H1 (cell line): ENCODE data around the gene SFN. TPM values are rescaled to one million over a fixed set of nuclear protein-coding genes. Genes with fewer than 3 reads are reported as not detected.

ENCODE experiments used
- CTCF ChIA-PET: fragments of 300-600 bp; sonication (Branson Sonifier 250); formaldehyde crosslinking; loops from one replicate; lab custom pipeline; 2021; ENCODE audit not compliant: partially characterized antibody; lab: Charles Lee
- POLR2A ChIA-PET: fragments of 300-600 bp; sonication (Branson Sonifier 250); formaldehyde crosslinking; loops from one replicate; lab custom pipeline; 2021; ENCODE audit warnings: inconsistent platforms; ENCODE audit not compliant: partially characterized antibody; lab: Charles Lee
- DNase-seq, 2 experiments: peaks; one replicate each; pipeline versions ENCODE4 v3.0.0 to v3.0.0-alpha.2; 2010 to 2022; ENCODE audit warnings: low spot score in 2 of 2, low read depth in 1 of 2, mixed read lengths in 1 of 2
- FAIRE-seq: peaks from 2 replicates; lab custom pipeline; 2011; peaks lifted over from hg19 to GRCh38; lab: Jason Lieb, UNC
- H2AFZ ChIP-seq: 2 replicates; pipeline ENCODE4 v1.8.1; 2012; ENCODE audit warnings: low read length, inconsistent platforms
- H2AK5ac ChIP-seq: 2 replicates; pipeline ENCODE4 v1.6.1; 2013; ENCODE audit warnings: low read depth, low read length
- H2BK120ac ChIP-seq: replicated peaks from 2 replicates; pipeline ENCODE3; 2013; ENCODE audit warnings: low read depth, low read length, inconsistent platforms
- H2BK12ac ChIP-seq: 2 replicates; pipeline ENCODE4 v1.6.1; 2013; ENCODE audit warnings: low read depth, low read length
- H2BK15ac ChIP-seq: 2 replicates; pipeline ENCODE4 v1.6.1; 2013; ENCODE audit warnings: low read length
- H2BK20ac ChIP-seq: 2 replicates; pipeline ENCODE4 v1.6.1; 2013; ENCODE audit warnings: low read length
- H2BK5ac ChIP-seq: 2 replicates; pipeline ENCODE4 v1.6.1; 2013; ENCODE audit warnings: low read depth, low read length
- H3K14ac ChIP-seq: 2 replicates; pipeline ENCODE4 v1.6.1; 2013; ENCODE audit warnings: inconsistent platforms; ENCODE audit not compliant: insufficient read length
- H3K18ac ChIP-seq: 2 replicates; pipeline ENCODE4 v1.6.1; 2013; ENCODE audit warnings: low read length; ENCODE audit errors: extremely low read depth
- H3K23ac ChIP-seq: 2 replicates; pipeline ENCODE4 v1.6.1; 2013; ENCODE audit warnings: inconsistent platforms; ENCODE audit not compliant: insufficient read length
- H3K23me2 ChIP-seq: 2 replicates; pipeline ENCODE4 v1.6.1; 2013; ENCODE audit warnings: low read depth, low read length
- H3K27ac ChIP-seq: 2 replicates; pipeline ENCODE4 v1.6.1; 2011; ENCODE audit warnings: low read depth, low read length, inconsistent platforms
- H3K27me3 ChIP-seq, 4 experiments: replicated peaks in 1 of 4; 1 replicate in 1 of 4; 2 replicates in 3 of 4; pipeline versions ENCODE4 v1.6.1 to v1.8.1; 2011 to 2013; ENCODE audit warnings: low read length in 3 of 4, mild to moderate bottlenecking in 3 of 4, inconsistent platforms in 2 of 4, mixed read lengths in 2 of 4, moderate library complexity in 1 of 4; ENCODE audit not compliant: control insufficient read depth in 3 of 4, insufficient read depth in 3 of 4; ENCODE audit errors: extremely low read depth in 1 of 4
- H3K36me3 ChIP-seq, 4 experiments: 2 replicates each; pipeline versions ENCODE4 v1.6.1 to v1.8.1; 2011 to 2013; ENCODE audit warnings: mild to moderate bottlenecking in 4 of 4, low read length in 3 of 4, moderate library complexity in 2 of 4, control low read depth in 1 of 4, inconsistent platforms in 1 of 4; ENCODE audit not compliant: insufficient read depth in 4 of 4, control insufficient read depth in 2 of 4
- H3K4ac ChIP-seq: replicated peaks from 2 replicates; pipeline ENCODE3; 2013; ENCODE audit warnings: low read length, low read depth, mixed read lengths, inconsistent platforms; ENCODE audit not compliant: insufficient read length
- H3K4me1 ChIP-seq, 4 experiments: replicated peaks in 1 of 4; 1 replicate in 1 of 4; 2 replicates in 3 of 4; pipeline versions ENCODE4 v1.6.1 to v1.8.1; 2011 to 2013; ENCODE audit warnings: low read length in 3 of 4, inconsistent platforms in 2 of 4, mixed read lengths in 1 of 4; ENCODE audit not compliant: insufficient read depth in 4 of 4, control insufficient read depth in 3 of 4
- H3K4me2 ChIP-seq, 2 experiments: 2 replicates each; pipeline versions ENCODE4 v1.6.1 to v1.8.1; 2011 to 2013; ENCODE audit warnings: low read depth in 2 of 2, low read length in 2 of 2, control low read depth in 1 of 2, inconsistent platforms in 1 of 2, mild to moderate bottlenecking in 1 of 2; ENCODE audit not compliant: insufficient read depth in 1 of 2
- H3K4me3 ChIP-seq, 4 experiments: fragments of 200-600, 300-600 bp in 1 of 4; sonication (generic), shearing (Covaris generic), sonication (Bioruptor Twin) in 1 of 4; 2 replicates each; pipeline versions ENCODE4 v1.5.1 to v1.8.1; 2011 to 2016; ENCODE audit warnings: low read length in 4 of 4, low read depth in 3 of 4, control low read depth in 2 of 4, inconsistent platforms in 2 of 4, mild to moderate bottlenecking in 2 of 4, mixed read lengths in 1 of 4, moderate library complexity in 1 of 4; ENCODE audit not compliant: insufficient read depth in 2 of 4; ENCODE audit errors: extremely low read depth in 1 of 4
- H3K56ac ChIP-seq: replicated peaks from 2 replicates; pipeline ENCODE3; 2013; ENCODE audit warnings: low read depth, mild to moderate bottlenecking, mixed read lengths, low read length, inconsistent platforms; ENCODE audit not compliant: insufficient read length
- H3K79me1 ChIP-seq: 2 replicates; pipeline ENCODE4 v1.6.1; 2013; ENCODE audit warnings: low read depth, low read length, control low read depth
- H3K79me2 ChIP-seq, 2 experiments: 2 replicates each; pipeline versions ENCODE4 v1.6.1 to v1.8.1; 2012 to 2013; ENCODE audit warnings: low read length in 2 of 2, mild to moderate bottlenecking in 2 of 2, inconsistent platforms in 1 of 2; ENCODE audit not compliant: insufficient read depth in 2 of 2, control insufficient read depth in 1 of 2
- H3K9ac ChIP-seq, 4 experiments: replicated peaks in 1 of 4; 1 replicate in 1 of 4; 2 replicates in 3 of 4; pipeline versions ENCODE4 v1.6.1 to v1.8.1; 2011 to 2013; ENCODE audit warnings: low read depth in 3 of 4, low read length in 3 of 4, control low read depth in 2 of 4, mild to moderate bottlenecking in 2 of 4, moderate library complexity in 2 of 4, inconsistent platforms in 1 of 4; ENCODE audit errors: extremely low read depth in 1 of 4
- H3K9me3 ChIP-seq, 2 experiments: 2 replicates each; pipeline versions ENCODE4 v1.6.1 to v1.8.1; 2012 to 2013; ENCODE audit warnings: mild to moderate bottlenecking in 2 of 2, moderate library complexity in 2 of 2, control low read depth in 1 of 2, inconsistent platforms in 1 of 2, low read depth in 1 of 2, low read length in 1 of 2, mixed read lengths in 1 of 2; ENCODE audit not compliant: insufficient read depth in 2 of 2
- H4K20me1 ChIP-seq, 2 experiments: replicated peaks in 1 of 2; 2 replicates each; pipeline versions ENCODE3 to v1.8.1; 2011 to 2013; ENCODE audit warnings: inconsistent platforms in 2 of 2, low read length in 2 of 2, mild to moderate bottlenecking in 1 of 2; ENCODE audit not compliant: insufficient read depth in 2 of 2, control insufficient read depth in 1 of 2
- H4K5ac ChIP-seq: 2 replicates; pipeline ENCODE4 v1.6.1; 2013; ENCODE audit warnings: low read length, low read depth, mixed read lengths, inconsistent platforms; ENCODE audit not compliant: insufficient read length
- H4K8ac ChIP-seq: 2 replicates; pipeline ENCODE4 v1.8.0; 2013; ENCODE audit warnings: mild to moderate bottlenecking, moderate library complexity, low read length, inconsistent platforms; ENCODE audit not compliant: insufficient read depth; ENCODE audit errors: extremely low read depth
- H4K91ac ChIP-seq: replicated peaks from 2 replicates; pipeline ENCODE3; 2013; ENCODE audit warnings: low read length, mixed read lengths, inconsistent platforms; ENCODE audit not compliant: insufficient read length
- ASH2L ChIP-seq: fragments of 200-600, 300-600 bp; sonication (generic); IDR thresholded peaks from one replicate; pipeline ENCODE4 v1.7.1; 2017; ENCODE audit warnings: low read length
- EGR1 ChIP-seq: IDR thresholded peaks from 2 replicates; pipeline ENCODE4 v1.6.1; 2011; ENCODE audit warnings: low read depth, low read length, borderline replicate concordance
- KDM4A ChIP-seq: IDR thresholded peaks from one replicate; pipeline ENCODE4 v1.7.1; 2012; ENCODE audit warnings: low read depth, mild to moderate bottlenecking, moderate library complexity, low read length, inconsistent platforms; ENCODE audit not compliant: severe bottlenecking
- KDM5A ChIP-seq: fragments of 200-600 bp; IDR thresholded peaks from 2 replicates; pipeline ENCODE4 v1.7.1; 2012; ENCODE audit warnings: mild to moderate bottlenecking, low read length, inconsistent platforms, mixed read lengths
- SIN3A ChIP-seq, 2 experiments: IDR thresholded peaks in 1 of 2; conservative IDR thresholded peaks in 1 of 2; 2 replicates each; pipeline ENCODE4 v1.6.1; 2011 to 2012; ENCODE audit warnings: low read length in 2 of 2, improper control_type of control experiment in 1 of 2, low read depth in 1 of 2, mild to moderate bottlenecking in 1 of 2
- TCF12 ChIP-seq: IDR thresholded peaks from 2 replicates; pipeline ENCODE4 v1.6.1; 2011; ENCODE audit warnings: low read depth, mild to moderate bottlenecking, low read length
- YY1 ChIP-seq: IDR thresholded peaks from 2 replicates; pipeline ENCODE4 v1.6.1; 2011; ENCODE audit warnings: low read depth, mild to moderate bottlenecking, low read length
- ZNF274 ChIP-seq: IDR thresholded peaks from 2 replicates; pipeline ENCODE4 v1.7.0; 2012; ENCODE audit warnings: low read length, borderline replicate concordance; ENCODE audit errors: extremely low read depth
- WGBS, 2 experiments: shearing (Covaris generic) in 1 of 2; methylation state at CpG; one replicate each; pipeline versions ENCODE4 v1.1.6 to v1.1.7; 2013 to 2015; ENCODE audit warnings: low lambda C conversion rate in 2 of 2, mixed read lengths in 2 of 2, inconsistent platforms in 1 of 2, low coverage in 1 of 2, missing lambda C conversion rate in 1 of 2; ENCODE audit not compliant: insufficient replicate concordance in 2 of 2, insufficient coverage in 1 of 2, insufficient read length in 1 of 2; ENCODE audit errors: extremely low coverage in 1 of 2, missing lambda C conversion rate in 1 of 2; 5-methylcytosine and 5-hydroxymethylcytosine counted together
- polyA plus RNA-seq, 7 experiments: library from polyadenylated mRNA; depleted of rRNA in 3 of 7; stranded (reverse) in 5 of 7; unstranded in 2 of 7; fragments of >200 nt in 5 of 7; fragments of 200-250 nt in 2 of 7; gene quantifications; 1 replicate in 5 of 7; 2 replicates in 1 of 7; 4 replicates in 1 of 7; pipeline versions ENCODE4 v1.2.1 to v1.2.3, GENCODE V29; 2011 to 2013; ENCODE audit warnings: missing spikeins in 2 of 7, mixed read lengths in 2 of 7
- total RNA-seq: library from RNA; stranded (reverse); fragmentation: NEBNext Ultra II Directional; extraction: Animal tissue kit (Norgen Biotek cat#: 25700); gene quantifications from 2 replicates; pipeline ENCODE4 v1.2.1, GENCODE V29; 2021

SFN gene
- total and polyA plus RNA-seq, 2 of the 8 experiments (the other 6 are each of a cell fraction or from before 2014, with no cell fraction given): 3.3 to 3.9 TPM

- Histone ChIP-seq H4K8ac (no peak overlapping the region), H3K4me3 (no peak overlapping the region), H3K18ac (no peak overlapping the region), H2BK12ac (no peak overlapping the region), H3K56ac (no peak overlapping the region), H3K79me2 (no peaks in the 10 kb centered on the region), H3K23me2 (no peaks in the 10 kb centered on the region), H3K4ac (no peak overlapping the region)
- POLR2A ChIA-PET: interaction anchor here (1.2 to 2.2 kb wide), 3 partner anchors 10 to 18 kb away, joined by 3 to 5 read pairs (median 4); no protein-coding TSS in a partner anchor
- TF ChIP-seq KDM5A (no peak), EGR1 (no peak), TCF12 (no peak), SIN3A (conservative IDR thresholded peaks at IDR 0.05 in 1 of 2, IDR thresholded peaks at IDR 0.05 in 1 of 2; ENCODE audit: low read depth in 1 of 2, low read length in 2 of 2) (no peak), ASH2L (no peak), KDM4A (no peak), ZNF274 (no peak), YY1 (no peak)
- TF ChIP-seq, all 59 proteins: peak for 0
- FAIRE-seq (no peak), DNase-seq (no peak)
- no peak overlapping the region; a peak in 1 of 7 replicates for H3K9ac ChIP-seq
- no peaks in the 10 kb centered on the region for H3K79me1 ChIP-seq
- H2BK120ac ChIP-seq: no peak overlapping the region
- H3K27me3 ChIP-seq: no peaks in the 10 kb centered on the region
- 94% methylated on average over 4 of the region's 4 CpGs; no CpG with 5 or more reads in 1 of the 2 experiments for WGBS, 2 experiments
- H3K23ac ChIP-seq: no peak overlapping the region
- CTCF ChIA-PET: interaction anchor here (0.8 to 31.7 kb wide), 4 partner anchors 5 to 173 kb away, joined by 3 to 547 read pairs (median 276); partner anchors contain the start of genes GPN2 and SFN
- peaks cover 2 to 11% (median 6%) of the 10 kb centered on the region in 4 experiments; a peak in 5 of 8 replicates for H3K36me3 ChIP-seq
- no peaks in the 10 kb centered on the region for H3K9me3 ChIP-seq
- H4K5ac ChIP-seq: no peak overlapping the region
- H2BK20ac ChIP-seq: no peak overlapping the region
- no peak overlapping the region for H2AFZ ChIP-seq
- no peaks in the 10 kb centered on the region for H4K20me1 ChIP-seq
- no peak overlapping the region for H2BK5ac ChIP-seq
- no peak overlapping the region for H3K4me2 ChIP-seq
- no peak overlapping the region for H2AK5ac ChIP-seq
- no peak overlapping the region for H3K14ac ChIP-seq
- peaks cover 0 to 2% (median 0%) of the 10 kb centered on the region in 4 experiments; a peak in 1 of 7 replicates for H3K4me1 ChIP-seq
- no peak overlapping the region for H3K27ac ChIP-seq
- no peak overlapping the region for H4K91ac ChIP-seq
- H2BK15ac ChIP-seq: no peak overlapping the region
Observed at GRCh38 chr1:26874896-26875295, 11.9 kb downstream of the SFN start.
